HEK293 (cell line): ENCODE results near the gene ETNK2.
A peak's percentile ranks its signal among the peaks of the same experiment; 100 is the strongest.

Experiments used
- CTCF ChIA-PET: fragments of 350-600 bp; formaldehyde crosslinking; extraction: SDS; loops from one replicate; lab custom pipeline; 2021; ENCODE audit warnings: antibody characterized with exemption; lab: Yijun Ruan, JAX
- POLR2A ChIA-PET: fragments of 300-600 bp; formaldehyde crosslinking; extraction: SDS; loops from one replicate; lab custom pipeline; 2020; ENCODE audit warnings: antibody characterized with exemption, inconsistent platforms; lab: Yijun Ruan, JAX
- H3K27ac ChIP-seq: fragments of 200-500 bp; sonication (Bioruptor generic); 2 replicates; pipeline ENCODE4 v1.5.1; 2014; ENCODE audit warnings: low read depth, low read length, control low read depth, inconsistent platforms; ENCODE audit errors: extremely low read depth
- H3K36me3 ChIP-seq, 2 experiments: fragments of 200-500 bp in 1 of 2; sonication (Bioruptor generic) in 1 of 2; 1 replicate in 1 of 2; 2 replicates in 1 of 2; pipeline ENCODE4 v1.5.1; 2014 to 2017; ENCODE audit warnings: inconsistent platforms in 2 of 2, low read length in 2 of 2; ENCODE audit not compliant: control insufficient read depth in 2 of 2, insufficient read depth in 1 of 2
- H3K4me1 ChIP-seq: fragments of 200-500 bp; sonication (Bioruptor generic); 2 replicates; pipeline ENCODE4 v1.5.1; 2014; ENCODE audit warnings: mild to moderate bottlenecking, low read length, inconsistent platforms; ENCODE audit not compliant: control insufficient read depth, insufficient read depth
- H3K4me3 ChIP-seq: 2 replicates; pipeline ENCODE4 v1.5.1; 2011; ENCODE audit warnings: low read depth, mild to moderate bottlenecking, control low read depth, low read length, moderate library complexity
- H3K9me3 ChIP-seq: fragments of 200-500 bp; sonication (Bioruptor generic); 2 replicates; pipeline ENCODE4 v1.5.1; 2014; ENCODE audit warnings: low read depth, low read length, inconsistent platforms; ENCODE audit not compliant: control insufficient read depth, insufficient read depth
- ATF2 ChIP-seq: fragments of 450-650 bp; formaldehyde crosslinking; IDR thresholded peaks from 2 replicates; pipeline ENCODE4 v1.5.1; 2016; ENCODE audit warnings: missing biosample characterization, missing genetic modification characterization, low read depth
- FEZF1 ChIP-seq: fragments of 450-650 bp; formaldehyde crosslinking; IDR thresholded peaks from 2 replicates; pipeline ENCODE4 v1.5.1; 2016; ENCODE audit warnings: missing biosample characterization, missing genetic modification characterization
- KLF8 ChIP-seq: fragments of 450-650 bp; formaldehyde crosslinking; IDR thresholded peaks from 2 replicates; pipeline ENCODE4 v1.5.1; 2016; ENCODE audit warnings: missing biosample characterization, missing genetic modification characterization
- MYNN ChIP-seq: fragments of 450-650 bp; formaldehyde crosslinking; IDR thresholded peaks from 2 replicates; pipeline ENCODE4 v1.5.1; 2016; ENCODE audit warnings: missing biosample characterization, missing genetic modification characterization, borderline replicate concordance
- MZF1 ChIP-seq: fragments of 450-650 bp; formaldehyde crosslinking; IDR thresholded peaks from 2 replicates; pipeline ENCODE4 v1.5.1; 2017; ENCODE audit warnings: missing biosample characterization, missing genetic modification characterization, borderline replicate concordance
- REPIN1 ChIP-seq: fragments of 450-650 bp; formaldehyde crosslinking; IDR thresholded peaks from 2 replicates; pipeline ENCODE4 v1.5.1; 2017; ENCODE audit warnings: missing biosample characterization, missing genetic modification characterization, low read depth
- REST ChIP-seq: fragments of 450-650 bp; formaldehyde crosslinking; IDR thresholded peaks from 2 replicates; pipeline ENCODE4 v1.5.1; 2016; ENCODE audit warnings: missing biosample characterization, missing genetic modification characterization
- ZBTB17 ChIP-seq: fragments of 450-650 bp; formaldehyde crosslinking; IDR thresholded peaks from 2 replicates; pipeline ENCODE4 v1.5.1; 2016; ENCODE audit warnings: missing biosample characterization, missing genetic modification characterization
- ZBTB6 ChIP-seq: fragments of 450-650 bp; formaldehyde crosslinking; IDR thresholded peaks from 2 replicates; pipeline ENCODE4 v1.5.1; 2017; ENCODE audit warnings: missing biosample characterization, missing genetic modification characterization
- ZEB2 ChIP-seq: fragments of 450-650 bp; formaldehyde crosslinking; IDR thresholded peaks from 2 replicates; pipeline ENCODE4 v1.5.1; 2016; ENCODE audit warnings: missing biosample characterization, missing genetic modification characterization
- ZFP41 ChIP-seq: fragments of 450-650 bp; formaldehyde crosslinking; IDR thresholded peaks from 2 replicates; pipeline ENCODE4 v1.5.1; 2016; ENCODE audit warnings: missing biosample characterization, missing genetic modification characterization, borderline replicate concordance
- ZIC2 ChIP-seq: fragments of 450-650 bp; formaldehyde crosslinking; IDR thresholded peaks from 2 replicates; pipeline ENCODE4 v1.5.1; 2016; ENCODE audit warnings: missing biosample characterization, missing genetic modification characterization
- ZNF157 ChIP-seq: fragments of 450-650 bp; formaldehyde crosslinking; IDR thresholded peaks from 2 replicates; pipeline ENCODE4 v1.5.1; 2016; ENCODE audit warnings: missing biosample characterization, missing genetic modification characterization
- ZNF211 ChIP-seq: fragments of 450-650 bp; formaldehyde crosslinking; IDR thresholded peaks from 2 replicates; pipeline ENCODE4 v1.5.1; 2016; ENCODE audit warnings: low read depth, missing biosample characterization, missing genetic modification characterization
- ZNF341 ChIP-seq: fragments of 450-650 bp; formaldehyde crosslinking; IDR thresholded peaks from 2 replicates; pipeline ENCODE4; 2016; ENCODE audit warnings: low read depth, missing biosample characterization, missing genetic modification characterization
- ZNF354C ChIP-seq: fragments of 450-650 bp; formaldehyde crosslinking; IDR thresholded peaks from 2 replicates; pipeline ENCODE4 v1.5.1; 2016; ENCODE audit warnings: missing biosample characterization, missing genetic modification characterization, low read depth, borderline replicate concordance
- ZNF426 ChIP-seq: fragments of 450-650 bp; formaldehyde crosslinking; IDR thresholded peaks from 2 replicates; pipeline ENCODE4 v1.5.1; 2017; ENCODE audit warnings: missing biosample characterization, missing genetic modification characterization, mild to moderate bottlenecking, inconsistent platforms, moderate library complexity
- ZNF514 ChIP-seq: fragments of 450-650 bp; formaldehyde crosslinking; IDR thresholded peaks from 2 replicates; pipeline ENCODE4 v1.5.1; 2016; ENCODE audit warnings: missing biosample characterization, missing genetic modification characterization
- ZNF596 ChIP-seq: fragments of 450-650 bp; IDR thresholded peaks from 2 replicates; pipeline ENCODE4 v1.5.0; 2018; ENCODE audit warnings: missing biosample characterization, mild to moderate bottlenecking, missing genetic modification characterization, moderate library complexity
- ZNF600 ChIP-seq: fragments of 450-650 bp; formaldehyde crosslinking; IDR thresholded peaks from 2 replicates; pipeline ENCODE4 v1.5.1; 2016; ENCODE audit warnings: missing biosample characterization, missing genetic modification characterization
- ZNF792 ChIP-seq: fragments of 450-650 bp; formaldehyde crosslinking; IDR thresholded peaks from 2 replicates; pipeline ENCODE4 v1.5.1; 2016; ENCODE audit warnings: missing biosample characterization, missing genetic modification characterization
- ZNF843 ChIP-seq: fragments of 450-650 bp; formaldehyde crosslinking; IDR thresholded peaks from 2 replicates; pipeline ENCODE4 v1.5.1; 2016; ENCODE audit warnings: missing biosample characterization, missing genetic modification characterization
- ZSCAN5A ChIP-seq: fragments of 450-650 bp; formaldehyde crosslinking; IDR thresholded peaks from 2 replicates; pipeline ENCODE4 v1.5.1; 2016; ENCODE audit warnings: missing biosample characterization, missing genetic modification characterization

The ETNK2 gene

GRCh38 chr1:204178487-204179281 is 26.8 kb upstream of the ETNK2 start:
- H3K27ac ChIP-seq, result no peak overlapping the region
- CTCF ChIA-PET, result interaction anchor here (0.6 to 1.7 kb wide), 6 partner anchors 11 to 185 kb away, joined by 3 to 8 read pairs (median 4); no protein-coding TSS in a partner anchor

GRCh38 chr1:204177133-204177532 is 25.3 kb upstream of the ETNK2 start:
- Histone ChIP-seq H3K9me3 (no peaks in the 10 kb centered on the region), H3K36me3 (no peaks in the 10 kb centered on the region), H3K27ac (no peak overlapping the region), H3K4me3 (no peak overlapping the region), H3K4me1 (no peaks in the 10 kb centered on the region)
- ChIA-PET POLR2A (no interaction called here), CTCF (interaction anchor here (0.7 to 1.7 kb wide), 4 partner anchors 15 to 313 kb away, joined by 3 to 7 read pairs (median 4); no protein-coding TSS in a partner anchor)
- no peak for TF ChIP-seq ZNF596 (tag by site-specific recombination)
- 0 out of 2 replicates have a peak, but pooled peaks have one; percentile 29 for TF ChIP-seq ATF2 (tag by site-specific recombination)
- no peak for TF ChIP-seq ZNF426

More at GRCh38 chr1:204178487-204179281, 26.8 kb upstream of the ETNK2 start:
- Histone ChIP-seq H3K4me1 (no peaks in the 10 kb centered on the region), H3K9me3 (no peaks in the 10 kb centered on the region), H3K4me3 (no peak overlapping the region), H3K36me3 (no peaks in the 10 kb centered on the region)
- POLR2A ChIA-PET, result no interaction called here
- no peak for TF ChIP-seq ZNF792 (tag by site-specific recombination)
- peak; percentile 77 for TF ChIP-seq REST (tag by site-specific recombination)
- peak; percentile 50; the same call in 1 of the 2 replicates for TF ChIP-seq ZIC2 (tag by site-specific recombination)

- CTCF ChIA-PET, result interaction anchor here (1.0 to 6.8 kb wide), 4 partner anchors 13 to 188 kb away, joined by 3 to 43 read pairs (median 8); no protein-coding TSS in a partner anchor
- no peaks in the 10 kb centered on the region for H3K9me3 ChIP-seq
- H3K4me1 ChIP-seq, result no peaks in the 10 kb centered on the region
- no peak overlapping the region for H3K27ac ChIP-seq
- no peak overlapping the region for H3K4me3 ChIP-seq
- H3K36me3 ChIP-seq, result no peaks in the 10 kb centered on the region
- POLR2A ChIA-PET, result no interaction called here
- TF ChIP-seq MZF1 (tag by site-specific recombination), result no peak
- TF ChIP-seq ZBTB6 (tag by site-specific recombination), result no peak
- TF ChIP-seq ZFP41, result no peak
- no peak for TF ChIP-seq ZEB2 (tag by site-specific recombination)
- no peak for TF ChIP-seq ZNF843 (tag by site-specific recombination)
- TF ChIP-seq REPIN1 (tag by site-specific recombination), result no peak
- no peak for TF ChIP-seq ZSCAN5A (tag by site-specific recombination)
- no peak for TF ChIP-seq FEZF1 (tag by site-specific recombination)
- no peak for TF ChIP-seq KLF8 (tag by site-specific recombination)
- no peak for TF ChIP-seq MYNN (tag by site-specific recombination)
- TF ChIP-seq ZNF211, result no peak
- TF ChIP-seq ZBTB17 (tag by site-specific recombination), result no peak
- TF ChIP-seq ZNF354C (tag by site-specific recombination), result no peak
- TF ChIP-seq ZNF600 (tag by site-specific recombination), result no peak
- TF ChIP-seq ZNF341, result no peak
- no peak for TF ChIP-seq ZNF514 (tag by site-specific recombination)
- no peak for TF ChIP-seq ZNF157
These were observed 24.2 kb upstream of the ETNK2 start for GRCh38 chr1:204176049-204176448.
